HG03354 (cell line): ENCODE results near the gene UGT2B17.

ENCODE experiments used
- ATAC-seq: cut with Tn5 transposase; IDR thresholded peaks from one replicate; pipeline ENCODE4 v1.9.1; 2021; ENCODE audit warnings: mild to moderate bottlenecking; ENCODE audit not compliant: unreplicated experiment, poor library complexity, severe bottlenecking

UGT2B17 gene

GRCh38 chr4:68576272-68577125, at the start of gene UGT2B17:
UGT2B17 (minus strand) TSS chr4:68576322; CDS start chr4:68568484, 7,838 bp downstream.
- ATAC-seq: peak; percentile 92

- peak; percentile 77 for ATAC-seq
Measured at GRCh38 chr4:68622731-68623130, 46.6 kb upstream of the UGT2B17 start.

GRCh38 chr4:68617003-68617698, 41.0 kb upstream of the UGT2B17 start:
- ATAC-seq: peak; percentile 94

- ATAC-seq: no peak
Measured at GRCh38 chr4:68615699-68616422, 39.7 kb upstream of the UGT2B17 start.

GRCh38 chr4:68613752-68614151, 37.6 kb upstream of the UGT2B17 start:
- ATAC-seq: no peak

- no peak for ATAC-seq
Measured at GRCh38 chr4:68606240-68606639, 30.1 kb upstream of the UGT2B17 start.

GRCh38 chr4:68599150-68599549, 23.0 kb upstream of the UGT2B17 start:
- no peak for ATAC-seq

- ATAC-seq: no peak
Measured at GRCh38 chr4:68597482-68597881, 21.4 kb upstream of the UGT2B17 start.

- ATAC-seq: no peak
Measured at GRCh38 chr4:68594678-68595077, 18.6 kb upstream of the UGT2B17 start.

- peak; percentile 22 for ATAC-seq
Measured at GRCh38 chr4:68593112-68593511, 17.0 kb upstream of the UGT2B17 start.

- peak; percentile 50 for ATAC-seq
Measured at GRCh38 chr4:68592673-68593072, 16.6 kb upstream of the UGT2B17 start.

GRCh38 chr4:68591204-68591603, 15.1 kb upstream of the UGT2B17 start:
- no peak for ATAC-seq

- ATAC-seq: no peak
Measured at GRCh38 chr4:68589790-68590189, 13.7 kb upstream of the UGT2B17 start.

GRCh38 chr4:68582339-68582717, 6.2 kb upstream of the UGT2B17 start:
- ATAC-seq: no peak

GRCh38 chr4:68581383-68582338, 5.5 kb upstream of the UGT2B17 start:
- ATAC-seq: no peak

- no peak for ATAC-seq
Measured at GRCh38 chr4:68577590-68577989, 1.5 kb upstream of the UGT2B17 start.

GRCh38 chr4:68575636-68576035, 486 bp downstream of the UGT2B17 start:
- peak; percentile 22 for ATAC-seq

- ATAC-seq: no peak
Measured at GRCh38 chr4:68575081-68575480, 1.0 kb downstream of the UGT2B17 start.

GRCh38 chr4:68572653-68573170, 3.4 kb downstream of the UGT2B17 start:
- no peak for ATAC-seq
